HPDE6-E6E7 (cell line): ENCODE results near the gene SCAMP4.
A peak's percentile ranks its signal among the peaks of the same experiment; 100 is the strongest.

Experiments used
- DNase-seq: peaks from one replicate; pipeline ENCODE4 v3.0.0; 2011; ENCODE audit warnings: missing footprints; ENCODE audit errors: extremely low spot score

The SCAMP4 gene

GRCh38 chr19:1905110-1905862 lies at the start of gene SCAMP4, which contains the start of gene ADAT3:
Gene SCAMP4, plus strand, starts transcription at chr19:1905399. Its CDS starts 9,621 bp downstream, at chr19:1915020.
Gene ADAT3, plus strand, starts transcription at chr19:1905399. Its CDS starts 6,649 bp downstream, at chr19:1912048.
- peak; percentile 94 for DNase-seq

GRCh38 chr19:1855828-1856255 lies 49.4 kb upstream of the SCAMP4 start:
- no peak for DNase-seq

- DNase-seq = no peak
Observed at GRCh38 chr19:1856345-1856697, 48.9 kb upstream of the SCAMP4 start.

- DNase-seq = peak; percentile 84
Observed at GRCh38 chr19:1856698-1857603, 48.2 kb upstream of the SCAMP4 start.

GRCh38 chr19:1857648-1858326 lies 47.4 kb upstream of the SCAMP4 start:
- DNase-seq = no peak

GRCh38 chr19:1858412-1859081 lies 46.7 kb upstream of the SCAMP4 start:
- DNase-seq = no peak

GRCh38 chr19:1859331-1859781 lies 45.8 kb upstream of the SCAMP4 start:
- no peak for DNase-seq

- no peak for DNase-seq
Observed at GRCh38 chr19:1860042-1860775, 45.0 kb upstream of the SCAMP4 start.

- DNase-seq = no peak
Observed at GRCh38 chr19:1860821-1861598, 44.2 kb upstream of the SCAMP4 start.

GRCh38 chr19:1861599-1862031 lies 43.6 kb upstream of the SCAMP4 start:
- no peak for DNase-seq

- no peak for DNase-seq
Observed at GRCh38 chr19:1862068-1862423, 43.2 kb upstream of the SCAMP4 start.

- no peak for DNase-seq
Observed at GRCh38 chr19:1862424-1863327, 42.5 kb upstream of the SCAMP4 start.

- no peak for DNase-seq
Observed at GRCh38 chr19:1863328-1863637, 41.9 kb upstream of the SCAMP4 start, which contains the start of gene KLF16. Gene KLF16, minus strand, starts transcription at chr19:1863579. Its CDS starts 82 bp downstream, at chr19:1863497.

- no peak for DNase-seq
Observed at GRCh38 chr19:1863638-1864479, 41.3 kb upstream of the SCAMP4 start.

GRCh38 chr19:1864480-1865171 lies 40.6 kb upstream of the SCAMP4 start:
- no peak for DNase-seq

GRCh38 chr19:1865172-1866010 lies 39.8 kb upstream of the SCAMP4 start:
- no peak for DNase-seq
